ENCODE results near the gene TLR6.
"Not testable (repeated sequence)": the region's sequence is repeated elsewhere in the genome, so short reads cannot be mapped to it uniquely, and the experiment has no call there.

The TLR6 gene

DNA sequence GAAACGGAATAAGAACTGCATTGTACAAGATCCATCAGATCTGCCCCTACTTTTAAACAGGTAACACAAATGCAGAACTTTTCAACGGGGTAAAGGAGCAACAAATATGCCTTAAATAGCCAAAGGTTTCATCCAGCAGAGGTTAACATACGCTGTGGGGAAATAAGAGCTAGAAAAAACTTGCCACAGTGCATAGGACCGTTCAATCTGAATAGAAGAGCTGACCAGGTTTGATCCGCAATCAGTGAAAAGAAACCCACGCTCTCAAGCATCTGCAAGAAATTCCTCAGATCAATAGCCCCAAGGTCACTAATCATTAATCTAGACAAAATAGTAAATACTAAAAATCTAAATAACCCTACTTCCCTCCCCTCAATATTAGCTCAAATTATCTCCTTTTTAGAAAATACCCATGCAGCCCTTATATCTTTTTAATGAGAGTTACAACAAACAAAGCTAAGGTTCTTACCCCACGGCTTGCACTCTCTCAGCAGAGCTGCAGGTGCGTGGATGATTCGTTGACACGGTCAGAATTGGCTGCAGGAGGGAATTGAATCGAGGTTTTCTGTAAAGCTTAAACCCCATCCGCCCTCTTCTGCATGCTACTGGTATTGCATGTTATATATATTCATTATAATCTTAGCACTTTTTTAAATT is 74.0 kb downstream of the TLR6 start, which contains the start of gene TLR10:
TLR10 (minus strand) TSS at position 539 of the 657 bp plus-strand sequence. CDS start 7,400 bp downstream, outside the sequence.
- DNase-seq (ENCODE audit: low read depth), result peak; percentile 40
- TF ChIP-seq, protein P1, sequence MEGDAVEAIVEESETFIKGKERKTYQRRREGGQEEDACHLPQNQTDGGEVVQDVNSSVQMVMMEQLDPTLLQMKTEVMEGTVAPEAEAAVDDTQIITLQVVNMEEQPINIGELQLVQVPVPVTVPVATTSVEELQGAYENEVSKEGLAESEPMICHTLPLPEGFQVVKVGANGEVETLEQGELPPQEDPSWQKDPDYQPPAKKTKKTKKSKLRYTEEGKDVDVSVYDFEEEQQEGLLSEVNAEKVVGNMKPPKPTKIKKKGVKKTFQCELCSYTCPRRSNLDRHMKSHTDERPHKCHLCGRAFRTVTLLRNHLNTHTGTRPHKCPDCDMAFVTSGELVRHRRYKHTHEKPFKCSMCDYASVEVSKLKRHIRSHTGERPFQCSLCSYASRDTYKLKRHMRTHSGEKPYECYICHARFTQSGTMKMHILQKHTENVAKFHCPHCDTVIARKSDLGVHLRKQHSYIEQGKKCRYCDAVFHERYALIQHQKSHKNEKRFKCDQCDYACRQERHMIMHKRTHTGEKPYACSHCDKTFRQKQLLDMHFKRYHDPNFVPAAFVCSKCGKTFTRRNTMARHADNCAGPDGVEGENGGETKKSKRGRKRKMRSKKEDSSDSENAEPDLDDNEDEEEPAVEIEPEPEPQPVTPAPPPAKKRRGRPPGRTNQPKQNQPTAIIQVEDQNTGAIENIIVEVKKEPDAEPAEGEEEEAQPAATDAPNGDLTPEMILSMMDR (conservative IDR thresholded peaks at IDR 0.05; ENCODE audit: low read length), result peak; percentile 76
- no peak within 1 kb of the TSS for H3K4me3 ChIP-seq (ENCODE audit: low read length)

DNA sequence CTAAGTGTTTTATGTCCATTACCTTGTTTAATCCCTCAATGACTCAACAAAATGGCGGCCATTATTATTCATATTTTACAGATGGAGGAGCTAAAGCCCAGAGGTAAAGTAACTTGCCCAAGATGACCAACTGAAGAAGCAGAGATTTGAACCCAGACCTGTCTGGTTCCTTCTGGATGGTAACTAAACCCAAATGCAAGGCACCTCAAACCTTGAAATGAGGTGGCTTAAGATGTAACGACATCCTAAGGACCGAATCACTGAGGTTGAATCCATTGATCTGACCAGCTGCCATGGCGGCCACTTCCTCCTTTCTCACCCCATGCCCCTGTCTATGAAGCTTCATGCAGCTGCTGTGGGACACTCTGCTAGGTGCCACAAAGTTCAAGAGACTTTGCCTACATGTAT is 74.8 kb downstream of the TLR6 start:
- H3K4me3 ChIP-seq (ENCODE audit: low read length), result no peak overlapping the region
- TF ChIP-seq, protein P1 (conservative IDR thresholded peaks at IDR 0.05; ENCODE audit: low read length), result no peak
- no peak for DNase-seq (ENCODE audit: low read depth)

DNA sequence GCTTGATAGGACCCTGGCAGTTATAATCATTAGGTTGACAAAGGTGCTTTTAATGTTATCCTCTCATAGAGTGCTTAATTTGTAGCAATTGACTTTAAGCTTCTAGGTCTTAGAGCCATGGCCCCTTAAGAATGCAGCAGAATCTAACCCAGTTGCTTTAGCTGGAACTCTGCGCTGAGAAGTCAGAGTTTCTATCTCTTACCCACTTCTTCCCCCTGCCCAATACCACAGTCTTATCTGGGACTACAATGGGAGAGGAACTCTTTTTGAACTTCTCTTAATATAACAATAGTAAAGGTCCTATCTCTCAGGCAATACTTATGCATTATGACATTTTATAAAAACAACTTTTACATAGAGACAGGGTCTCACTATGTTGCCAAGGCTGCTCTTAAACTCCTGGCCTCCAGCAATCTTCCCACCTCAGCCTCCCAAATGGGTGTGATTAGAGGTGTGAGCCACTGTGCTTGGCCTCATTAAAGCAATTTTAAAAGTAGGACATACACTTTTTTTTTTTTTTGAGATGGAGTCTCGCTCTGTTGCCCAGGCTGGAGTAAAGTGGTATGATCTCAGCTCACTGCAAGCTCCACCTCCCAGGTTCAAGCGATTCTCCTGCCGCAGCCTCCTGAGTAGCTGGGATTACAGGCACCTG is 75.7 kb downstream of the TLR6 start:
- TF ChIP-seq, protein P1 (conservative IDR thresholded peaks at IDR 0.05; ENCODE audit: low read length), result no peak
- H3K4me3 ChIP-seq (ENCODE audit: low read length), result no peak overlapping the region
- DNase-seq (ENCODE audit: low read depth), result no peak

DNA sequence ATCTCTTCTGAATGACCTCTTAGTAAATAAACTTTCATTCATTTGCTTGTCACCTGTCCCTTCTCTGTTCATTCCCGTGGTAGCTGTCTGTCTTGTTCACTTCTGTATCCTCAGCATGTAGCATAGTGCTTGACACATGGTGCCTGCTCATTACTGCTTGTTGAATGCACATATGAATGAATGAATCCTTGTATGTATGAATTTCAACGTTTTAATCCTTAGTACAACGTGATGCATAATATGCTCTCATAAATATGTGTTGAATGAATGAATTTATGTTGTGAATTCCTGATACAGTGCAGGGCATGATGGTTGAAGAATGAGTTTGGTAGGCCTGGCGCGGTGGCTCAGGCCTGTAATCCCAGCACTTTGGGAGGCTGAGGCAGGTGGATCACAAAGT is 76.8 kb downstream of the TLR6 start:
- TF ChIP-seq, protein P1 (conservative IDR thresholded peaks at IDR 0.05; ENCODE audit: low read length), result no peak
- H3K4me3 ChIP-seq (ENCODE audit: low read length), result no peak overlapping the region
- no peak for DNase-seq (ENCODE audit: low read depth)

DNA sequence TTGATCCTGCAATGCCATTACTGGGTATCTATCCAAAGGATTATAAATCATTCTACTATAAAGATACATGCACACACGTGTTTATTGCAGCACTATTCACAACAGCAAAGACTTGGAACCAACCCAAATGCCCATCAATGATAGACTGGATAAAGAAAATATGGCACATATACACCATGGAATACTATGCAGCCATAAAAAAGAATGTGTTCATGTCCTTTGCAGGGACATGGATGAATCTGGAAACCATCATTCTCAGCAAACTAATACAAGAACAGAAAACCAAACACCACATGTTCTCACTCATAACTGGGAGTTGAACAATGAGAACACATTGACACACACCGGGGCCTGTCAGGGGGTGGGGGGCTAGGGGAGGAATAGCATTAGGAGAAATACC is 78.7 kb downstream of the TLR6 start:
- not testable (repeated sequence) for H3K4me3 ChIP-seq (ENCODE audit: low read length)

DNA sequence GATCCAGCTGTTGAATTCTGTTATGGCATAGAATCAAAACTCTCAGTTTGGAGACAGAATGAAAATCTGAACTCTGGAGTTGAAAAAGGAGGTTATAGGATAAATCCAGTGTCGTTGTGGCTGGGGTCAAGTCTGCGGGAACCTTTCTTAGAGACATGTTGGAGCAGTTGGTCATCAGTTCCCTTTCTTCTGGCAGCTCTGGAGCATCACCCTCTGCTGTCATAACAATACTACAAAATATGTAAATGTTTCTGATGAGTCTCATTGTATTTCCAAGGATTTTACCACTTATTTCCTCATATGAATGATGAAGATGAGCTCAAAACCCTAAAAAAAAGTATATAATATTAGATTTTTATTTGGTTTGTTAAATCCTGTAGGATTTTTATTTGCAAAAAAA is 81.3 kb downstream of the TLR6 start:
- no peak overlapping the region for H3K4me3 ChIP-seq (ENCODE audit: low read length)
- DNase-seq (ENCODE audit: low read depth), result no peak
- TF ChIP-seq, protein P1 (conservative IDR thresholded peaks at IDR 0.05; ENCODE audit: low read length), result no peak

More for the DNA sequence above, 78.7 kb downstream of the TLR6 start:
- not testable (repeated sequence) for DNase-seq (ENCODE audit: low read depth)

DNA sequence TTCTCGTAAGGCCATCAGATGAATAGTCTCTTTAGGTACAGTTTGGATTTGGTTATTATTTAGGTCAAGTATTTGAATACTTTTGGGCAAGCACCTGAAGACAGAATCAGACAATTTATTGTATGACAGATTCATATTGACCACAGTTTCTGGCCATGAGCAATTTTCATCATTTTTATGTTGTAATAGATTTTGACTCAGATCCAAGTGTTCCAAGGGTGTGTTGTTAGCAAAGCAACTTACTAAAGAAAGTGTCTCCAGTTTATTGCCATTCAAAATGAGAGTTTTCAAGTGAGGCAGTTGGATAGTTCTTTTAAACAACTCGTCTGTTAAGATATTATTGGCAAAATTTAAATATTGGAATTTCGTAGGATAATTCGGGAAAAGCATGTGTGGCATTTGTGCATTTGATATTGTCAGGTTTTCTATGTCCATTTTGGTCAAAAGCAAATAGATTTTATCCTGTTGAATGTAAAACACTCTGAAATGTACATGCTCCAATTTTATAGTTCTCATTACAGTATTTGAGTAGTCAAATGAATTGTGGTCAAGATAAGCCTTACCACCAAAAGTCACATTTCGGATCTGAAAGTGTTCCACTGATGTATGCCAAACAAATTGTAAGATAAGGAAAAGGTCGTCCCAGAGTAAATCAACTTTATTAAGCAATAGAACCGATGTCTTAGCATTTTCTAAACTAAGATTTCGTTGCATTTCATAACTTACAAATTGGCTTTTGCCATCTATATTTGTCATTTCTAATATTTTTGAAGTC is 82.2 kb downstream of the TLR6 start:
- no peak for DNase-seq (ENCODE audit: low read depth)
- no peak overlapping the region for H3K4me3 ChIP-seq (ENCODE audit: low read length)
- TF ChIP-seq, protein P1 (conservative IDR thresholded peaks at IDR 0.05; ENCODE audit: low read length), result no peak
